ENCODE results near the gene HOXC9. TPM values are rescaled to one million over a fixed set of nuclear protein-coding genes. Genes with fewer than 3 reads are reported as not detected.

The HOXC9 gene
- total RNA-seq, 1 experiment from 2014 or later: 0.54 TPM

DNA sequence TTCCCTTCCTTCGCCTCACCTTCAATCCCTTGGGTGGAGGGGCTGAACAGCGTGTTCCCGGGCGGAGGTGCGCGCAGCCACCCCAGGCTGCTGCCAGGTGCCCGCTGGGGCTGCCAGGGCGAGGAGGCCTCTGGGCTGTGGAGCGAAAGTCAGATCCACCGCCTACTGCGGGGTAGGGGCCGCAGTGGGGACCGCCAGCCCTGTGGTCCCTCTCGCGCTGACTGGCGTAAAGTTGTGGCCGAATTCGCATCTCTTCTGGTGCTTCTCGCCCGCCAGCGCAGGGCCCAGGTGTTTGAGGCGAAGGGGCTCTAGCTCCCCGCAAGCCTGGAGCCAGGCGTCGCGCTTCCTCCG, 46.8 kb downstream of the HOXC9 start:
- DNase-seq: no peak
- no peak overlapping the region for H3K4me3 Mint-ChIP-seq (ENCODE audit: low read depth, unreplicated experiment)

DNA sequence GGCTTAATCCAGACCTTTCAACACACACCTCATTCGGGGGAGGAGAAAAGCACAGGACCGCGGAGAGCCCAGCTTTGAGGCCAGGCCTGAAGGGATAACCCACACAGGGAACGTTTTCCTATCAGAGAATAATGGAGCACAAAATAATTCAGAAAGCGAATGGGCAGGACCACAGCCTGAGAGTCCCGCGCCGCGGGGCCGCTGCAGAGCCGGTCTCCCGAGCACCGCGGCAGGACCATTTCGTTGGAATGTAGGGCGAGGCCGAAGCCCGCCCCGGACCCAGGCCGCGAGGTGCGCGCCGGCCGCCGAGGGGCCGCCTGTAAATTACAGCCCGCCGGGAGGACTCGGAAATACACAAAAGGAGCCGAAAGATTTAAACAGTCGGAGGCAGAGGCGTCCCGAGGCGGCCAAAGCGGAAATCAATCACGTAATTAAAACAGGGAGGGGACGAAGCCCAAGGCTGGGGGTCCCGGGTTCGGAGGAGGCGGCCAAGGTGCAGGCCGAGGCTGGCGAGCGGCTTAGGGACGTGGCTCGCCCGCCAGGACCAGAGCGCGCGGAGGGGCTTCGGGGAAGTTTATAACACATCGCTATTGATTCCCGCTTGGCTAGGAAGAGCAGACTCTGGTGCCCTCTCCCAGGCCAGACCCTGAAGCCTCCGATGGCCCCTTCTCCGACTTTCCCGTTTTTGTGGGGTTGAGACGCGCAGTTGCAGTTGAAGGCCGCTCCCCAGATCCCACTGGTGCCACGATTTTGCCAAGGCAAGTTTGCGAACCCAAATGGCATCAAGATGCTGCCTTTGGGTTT, 47.4 kb downstream of the HOXC9 start:
- no TSS peak for BruUV-seq (replicated peaks)
- intact Hi-C loops (cut with micrococcal nuclease; ENCODE audit: unreplicated experiment): no loop called here
- Mint-ChIP-seq H3K36me3 (ENCODE audit: insufficient read depth, unreplicated experiment) (no peaks in the 10 kb centered on the region), H3K4me3 (ENCODE audit: low read depth, unreplicated experiment) (no peak overlapping the region), H3K4me1 (ENCODE audit: low read depth, unreplicated experiment) (no peaks in the 10 kb centered on the region), H3K27ac (ENCODE audit: unreplicated experiment) (no peak overlapping the region), H3K27me3 (ENCODE audit: unreplicated experiment) (peaks cover 100% of the 10 kb centered on the region), H3K9me3 (ENCODE audit: low read depth, unreplicated experiment) (no peaks in the 10 kb centered on the region)
- CTCF ChIA-PET: interaction anchor here (1.1 kb wide), 1 partner anchor 91 kb away, joined by 3 read pairs; no protein-coding TSS in a partner anchor
- no peak for DNase-seq
- TF ChIP-seq CTCF (IDR thresholded peaks at IDR 0.05; ENCODE audit: unreplicated experiment): no peak

More for the DNA sequence above, 46.8 kb downstream of the HOXC9 start:
- Mint-ChIP-seq H3K36me3 (ENCODE audit: insufficient read depth, unreplicated experiment) (no peaks in the 10 kb centered on the region), H3K27me3 (ENCODE audit: unreplicated experiment) (peaks cover 100% of the 10 kb centered on the region), H3K9me3 (ENCODE audit: low read depth, unreplicated experiment) (no peaks in the 10 kb centered on the region), H3K27ac (ENCODE audit: unreplicated experiment) (no peak overlapping the region), H3K4me1 (ENCODE audit: low read depth, unreplicated experiment) (no peaks in the 10 kb centered on the region)
- BruUV-seq (replicated peaks): no TSS peak
- intact Hi-C loops (cut with micrococcal nuclease; ENCODE audit: unreplicated experiment): no loop called here
- CTCF ChIA-PET: no interaction called here
- TF ChIP-seq CTCF (IDR thresholded peaks at IDR 0.05; ENCODE audit: unreplicated experiment): no peak

DNA sequence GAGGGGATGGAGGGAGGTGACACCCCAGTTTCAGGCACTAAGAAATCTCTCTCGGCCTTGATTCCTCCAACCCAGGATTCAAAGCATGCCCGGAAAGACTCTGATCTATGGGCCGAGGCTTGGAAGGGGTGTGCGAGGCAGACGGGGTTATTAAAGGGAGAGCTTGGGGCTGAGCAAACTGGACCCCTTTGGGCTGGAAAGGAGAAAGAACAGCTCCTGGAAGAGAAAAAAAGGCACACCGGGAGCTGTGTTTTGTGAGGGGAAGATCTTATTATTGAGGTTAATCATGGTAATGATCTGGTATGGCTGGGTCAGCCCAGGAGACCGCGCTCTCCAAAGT, 48.0 kb downstream of the HOXC9 start:
- intact Hi-C loops (cut with micrococcal nuclease; ENCODE audit: unreplicated experiment): no loop called here
- H3K27me3 Mint-ChIP-seq (ENCODE audit: unreplicated experiment): peaks cover 100% of the 10 kb centered on the region
- no peak overlapping the region for H3K27ac Mint-ChIP-seq (ENCODE audit: unreplicated experiment)
- H3K4me1 Mint-ChIP-seq (ENCODE audit: low read depth, unreplicated experiment): no peaks in the 10 kb centered on the region
- DNase-seq: no peak
- TF ChIP-seq CTCF (IDR thresholded peaks at IDR 0.05; ENCODE audit: unreplicated experiment): no peak
- CTCF ChIA-PET: interaction anchor here (1.1 kb wide), 1 partner anchor 91 kb away, joined by 3 read pairs; no protein-coding TSS in a partner anchor
- no peaks in the 10 kb centered on the region for H3K36me3 Mint-ChIP-seq (ENCODE audit: insufficient read depth, unreplicated experiment)
- BruUV-seq (replicated peaks): no TSS peak
- H3K4me3 Mint-ChIP-seq (ENCODE audit: low read depth, unreplicated experiment): no peak overlapping the region
- no peaks in the 10 kb centered on the region for H3K9me3 Mint-ChIP-seq (ENCODE audit: low read depth, unreplicated experiment)

DNA sequence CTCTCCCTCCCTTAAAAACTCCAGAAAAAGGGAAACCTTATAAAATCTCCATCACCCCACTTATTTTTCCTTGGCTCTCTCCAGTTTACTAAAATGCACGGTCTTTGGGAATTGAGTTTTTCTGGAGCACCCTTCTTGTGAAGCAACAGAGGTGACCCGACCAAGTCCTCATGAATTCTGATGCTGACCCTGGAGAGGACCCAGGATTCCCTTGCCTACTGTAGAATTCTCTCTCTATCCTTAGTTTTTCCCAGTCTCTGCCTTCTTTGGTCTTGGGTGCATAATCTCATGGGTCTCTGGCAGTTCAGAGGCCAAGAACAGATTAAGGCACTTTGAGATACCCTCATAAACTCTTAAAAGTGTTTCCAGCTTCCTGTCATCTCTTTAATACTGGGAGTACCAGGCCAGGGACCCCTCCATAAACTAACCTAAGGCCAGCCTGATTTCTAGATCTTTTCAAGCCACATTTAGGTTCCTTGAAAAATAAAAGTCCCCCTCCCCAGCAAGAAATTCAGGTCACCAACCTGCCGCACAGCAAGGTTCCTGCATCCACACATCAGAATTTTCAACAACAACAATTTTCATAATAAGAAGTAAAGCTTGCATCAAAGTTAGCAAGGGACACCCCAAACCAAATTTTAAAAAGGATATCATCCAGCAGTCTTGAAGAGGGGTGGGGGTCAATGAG, 48.6 kb downstream of the HOXC9 start:
- peaks cover 3% of the 10 kb centered on the region for H3K36me3 Mint-ChIP-seq (ENCODE audit: insufficient read depth, unreplicated experiment)
- H3K27me3 Mint-ChIP-seq (ENCODE audit: unreplicated experiment): peaks cover 99% of the 10 kb centered on the region
- no TSS peak for BruUV-seq (replicated peaks)
- no peak overlapping the region for H3K4me3 Mint-ChIP-seq (ENCODE audit: low read depth, unreplicated experiment)
- intact Hi-C loops (cut with micrococcal nuclease; ENCODE audit: unreplicated experiment): no loop called here
- H3K9me3 Mint-ChIP-seq (ENCODE audit: low read depth, unreplicated experiment): no peaks in the 10 kb centered on the region
- H3K4me1 Mint-ChIP-seq (ENCODE audit: low read depth, unreplicated experiment): no peaks in the 10 kb centered on the region
- TF ChIP-seq CTCF (IDR thresholded peaks at IDR 0.05; ENCODE audit: unreplicated experiment): no peak
- no peak overlapping the region for H3K27ac Mint-ChIP-seq (ENCODE audit: unreplicated experiment)
- no peak for DNase-seq
- CTCF ChIA-PET: interaction anchor here (1.1 kb wide), 1 partner anchor 90 kb away, joined by 3 read pairs; no protein-coding TSS in a partner anchor

Data from Calu3 (cell line).